IPS DF 19.7 (cell line): ENCODE measurements around the gene RPL27A.

Experiments
- DNase-seq: peaks from one replicate; pipeline ENCODE4 v3.0.0-alpha.2; 2013; ENCODE audit warnings: low read depth, low spot score

RPL27A gene

GRCh38 chr11:8720868-8721608, 38.4 kb downstream of the RPL27A start:
- no peak for DNase-seq

GRCh38 chr11:8721609-8722500, 39.3 kb downstream of the RPL27A start:
- DNase-seq = no peak

- DNase-seq = no peak
These were observed 40.2 kb downstream of the RPL27A start for GRCh38 chr11:8722809-8723208.

- DNase-seq = no peak
These were observed 41.1 kb downstream of the RPL27A start for GRCh38 chr11:8723711-8724110.

- DNase-seq = no peak
These were observed 42.1 kb downstream of the RPL27A start for GRCh38 chr11:8724682-8725081.

GRCh38 chr11:8726395-8726794, 43.8 kb downstream of the RPL27A start:
- no peak for DNase-seq

- no peak for DNase-seq
These were observed 46.0 kb downstream of the RPL27A start for GRCh38 chr11:8728563-8728962.

GRCh38 chr11:8729067-8729466, 46.5 kb downstream of the RPL27A start:
- DNase-seq = no peak

- DNase-seq = no peak
These were observed 47.5 kb downstream of the RPL27A start for GRCh38 chr11:8729837-8730696.

GRCh38 chr11:8730697-8731020, 48.1 kb downstream of the RPL27A start:
- DNase-seq = no peak

GRCh38 chr11:8731647-8732323, 49.2 kb downstream of the RPL27A start:
- no peak for DNase-seq

GRCh38 chr11:8732324-8732670, 49.7 kb downstream of the RPL27A start:
- DNase-seq = no peak

GRCh38 chr11:8732748-8733241, 50.2 kb downstream of the RPL27A start:
- no peak for DNase-seq

GRCh38 chr11:8733852-8734251, 51.3 kb downstream of the RPL27A start:
- DNase-seq = no peak

- no peak for DNase-seq
These were observed 52.5 kb downstream of the RPL27A start for GRCh38 chr11:8735094-8735493.

- DNase-seq = no peak
These were observed 56.8 kb downstream of the RPL27A start for GRCh38 chr11:8739309-8739793.
